Ascending aorta (tissue), 2 donors: ENCODE data around the gene GTSE1. TPM values are rescaled to one million over a fixed set of nuclear protein-coding genes. Genes with fewer than 3 reads are reported as not detected.
"Not testable (repeated sequence)": the region's sequence is repeated elsewhere in the genome, so short reads cannot be mapped to it uniquely, and the experiment has no call there.

Source experiments
- DNase-seq, 2 donors: peaks; one replicate each; pipeline ENCODE4 v3.0.0-alpha.2; 2019; ENCODE audit warnings: low spot score in 2 of 2
- H3K27ac ChIP-seq, 2 donors: fragments of 200-600 bp; sonication (generic); one replicate each; pipeline ENCODE4 v1.5.1; 2016 to 2017; ENCODE audit warnings: mild to moderate bottlenecking in 1 of 2
- H3K27me3 ChIP-seq: fragments of 200-600 bp; sonication (generic); one replicate; pipeline ENCODE4 v1.5.1; 2017
- H3K36me3 ChIP-seq, 2 donors: fragments of 200-600 bp; sonication (generic); one replicate each; pipeline ENCODE4 v1.5.1; 2016
- H3K4me1 ChIP-seq, 2 donors: fragments of 200-600 bp; sonication (generic); one replicate each; pipeline ENCODE4 v1.5.1; 2016 to 2017; ENCODE audit warnings: mild to moderate bottlenecking in 1 of 2
- H3K4me3 ChIP-seq, 2 donors: fragments of 200-600 bp; sonication (generic); one replicate each; pipeline ENCODE4 v1.5.1; 2016 to 2017; ENCODE audit warnings: mild to moderate bottlenecking in 1 of 2
- H3K9me3 ChIP-seq, 2 donors: fragments of 200-600 bp; sonication (generic); one replicate each; pipeline ENCODE4 v1.5.1; 2016
- intact Hi-C: fragments of 100-400 bp; cut with DNase I; formaldehyde crosslinking; loops from one replicate; pipeline ENCODE4 v1.15.1; 2023
- total RNA-seq: library from RNA; depleted of rRNA; stranded (reverse); fragments of >200 nt; gene quantifications from one replicate; pipeline ENCODE4 v1.1.0, GENCODE V29; 2016
- TF ChIP-seq, protein P1 (sequence below), 3 experiments: fragments of 200-600 bp in 2 of 3; fragments of 450-650 bp in 1 of 3; sonication (generic) in 2 of 3; IDR thresholded peaks; one replicate each; pipeline ENCODE4 v1.5.1; 2016 to 2019; ENCODE audit warnings: antibody characterized with exemption in 3 of 3, mild to moderate bottlenecking in 1 of 3, moderate library complexity in 1 of 3

GTSE1 gene
- total RNA-seq, 1 donor from 2014 or later: not detected

DNA sequence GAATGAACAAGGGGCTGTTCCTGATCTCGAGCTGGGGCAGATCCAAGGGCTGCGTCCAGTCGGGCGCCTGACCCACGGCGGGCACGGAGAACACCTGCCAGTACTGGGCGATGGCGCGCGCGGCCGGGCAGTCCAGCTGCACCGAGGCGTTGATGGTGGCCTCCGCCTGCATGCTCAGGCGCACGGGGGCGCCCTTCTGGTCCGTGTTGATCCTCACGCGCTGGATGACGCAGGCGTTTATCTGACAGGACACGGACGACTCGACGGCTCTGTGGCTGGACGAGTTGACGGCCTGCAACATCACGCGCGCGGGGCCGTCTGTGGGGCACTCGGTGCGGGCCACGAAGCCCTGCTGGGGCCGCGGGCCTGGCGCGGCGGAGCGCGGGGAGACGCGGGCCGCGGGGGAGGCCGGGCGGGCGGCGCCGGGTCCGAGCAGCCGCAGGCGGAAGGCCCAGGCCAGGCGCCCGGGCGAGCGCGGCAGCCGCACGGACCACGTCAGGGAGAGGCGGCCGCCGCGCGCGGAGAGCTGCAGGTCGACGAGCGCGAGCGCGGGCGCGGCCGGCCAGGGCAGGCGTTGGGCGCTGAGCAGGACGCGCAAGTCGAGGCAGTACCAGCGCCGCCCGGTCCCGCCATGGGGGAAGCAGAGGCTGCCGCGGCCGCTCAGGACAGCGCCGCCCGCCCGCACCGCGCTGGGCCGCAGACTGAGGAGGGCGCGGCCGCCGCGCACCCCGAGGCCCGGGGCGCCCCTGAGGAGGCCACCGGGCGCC is 34.0 kb upstream of the GTSE1 start:
- peak in 1 of 2 donors; percentile 84 for DNase-seq

GRCh38 chr22:46263216-46263590 is 33.5 kb upstream of the GTSE1 start, which contains the start of gene PKDREJ:
PKDREJ (minus strand) TSS chr22:46263343; CDS start chr22:46263322, 21 bp downstream.
- Histone ChIP-seq H3K27ac (no peak within 1 kb of the TSS), H3K27me3 (no peaks in the 10 kb centered on the region), H3K4me1 (peaks cover 0 to 8% of the 10 kb centered on the region in 2 donors), H3K9me3 (no peaks in the 10 kb centered on the region), H3K36me3 (no peaks in the 10 kb centered on the region), H3K4me3 (peak within 1 kb of the TSS; percentile 41 to 59)
- intact Hi-C loops: loop anchor here (1.0 to 10.0 kb wide), 2 partner anchors 13 to 72 kb away; partner anchors contain the start of genes CDPF1 and TRMU
- TF ChIP-seq, protein P1, sequence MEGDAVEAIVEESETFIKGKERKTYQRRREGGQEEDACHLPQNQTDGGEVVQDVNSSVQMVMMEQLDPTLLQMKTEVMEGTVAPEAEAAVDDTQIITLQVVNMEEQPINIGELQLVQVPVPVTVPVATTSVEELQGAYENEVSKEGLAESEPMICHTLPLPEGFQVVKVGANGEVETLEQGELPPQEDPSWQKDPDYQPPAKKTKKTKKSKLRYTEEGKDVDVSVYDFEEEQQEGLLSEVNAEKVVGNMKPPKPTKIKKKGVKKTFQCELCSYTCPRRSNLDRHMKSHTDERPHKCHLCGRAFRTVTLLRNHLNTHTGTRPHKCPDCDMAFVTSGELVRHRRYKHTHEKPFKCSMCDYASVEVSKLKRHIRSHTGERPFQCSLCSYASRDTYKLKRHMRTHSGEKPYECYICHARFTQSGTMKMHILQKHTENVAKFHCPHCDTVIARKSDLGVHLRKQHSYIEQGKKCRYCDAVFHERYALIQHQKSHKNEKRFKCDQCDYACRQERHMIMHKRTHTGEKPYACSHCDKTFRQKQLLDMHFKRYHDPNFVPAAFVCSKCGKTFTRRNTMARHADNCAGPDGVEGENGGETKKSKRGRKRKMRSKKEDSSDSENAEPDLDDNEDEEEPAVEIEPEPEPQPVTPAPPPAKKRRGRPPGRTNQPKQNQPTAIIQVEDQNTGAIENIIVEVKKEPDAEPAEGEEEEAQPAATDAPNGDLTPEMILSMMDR (IDR thresholded peaks at IDR 0.05): no peak
- DNase-seq: no peak

More for the DNA sequence above, 34.0 kb upstream of the GTSE1 start:
- H3K36me3 ChIP-seq: no peaks in the 10 kb centered on the region
- peaks cover 0 to 8% of the 10 kb centered on the region in 2 donors for H3K4me1 ChIP-seq
- TF ChIP-seq, protein P1 (IDR thresholded peaks at IDR 0.05): peak; percentile 13 to 26 (median 25)
- H3K9me3 ChIP-seq: no peaks in the 10 kb centered on the region
- H3K4me3 ChIP-seq: peak overlapping the region; percentile 41 to 59
- no peaks in the 10 kb centered on the region for H3K27me3 ChIP-seq
- intact Hi-C loops: loop anchor here (1.0 to 10.0 kb wide), 2 partner anchors 12 to 72 kb away; partner anchors contain the start of genes CDPF1 and TRMU
- H3K27ac ChIP-seq: no peak overlapping the region

DNA sequence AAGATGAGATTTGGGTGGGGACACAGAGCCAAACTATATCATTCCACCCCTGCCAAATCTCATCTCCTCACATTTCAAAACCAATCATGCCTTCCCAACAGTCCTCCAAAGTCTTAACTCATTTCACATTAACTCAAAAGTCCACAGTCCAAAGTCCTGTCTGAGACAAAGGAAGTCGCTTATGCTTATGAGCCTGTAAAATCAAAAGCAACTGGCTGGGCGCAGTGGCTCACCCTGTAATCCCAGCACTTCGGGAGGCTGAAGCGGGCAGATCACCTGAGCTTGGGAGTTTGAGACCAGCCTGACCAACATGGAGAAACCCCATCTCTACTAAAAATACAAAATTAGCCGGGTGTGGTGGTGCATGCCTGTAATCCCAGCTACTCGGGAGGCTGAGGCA is 32.1 kb upstream of the GTSE1 start:
- intact Hi-C loops: loop anchor here (10.0 kb wide), 1 partner anchor 70 kb away; the partner anchor contains the start of gene TRMU
- H3K4me1 ChIP-seq: peaks cover 0 to 14% of the 10 kb centered on the region in 2 donors
- H3K27me3 ChIP-seq: not testable (repeated sequence)

DNA sequence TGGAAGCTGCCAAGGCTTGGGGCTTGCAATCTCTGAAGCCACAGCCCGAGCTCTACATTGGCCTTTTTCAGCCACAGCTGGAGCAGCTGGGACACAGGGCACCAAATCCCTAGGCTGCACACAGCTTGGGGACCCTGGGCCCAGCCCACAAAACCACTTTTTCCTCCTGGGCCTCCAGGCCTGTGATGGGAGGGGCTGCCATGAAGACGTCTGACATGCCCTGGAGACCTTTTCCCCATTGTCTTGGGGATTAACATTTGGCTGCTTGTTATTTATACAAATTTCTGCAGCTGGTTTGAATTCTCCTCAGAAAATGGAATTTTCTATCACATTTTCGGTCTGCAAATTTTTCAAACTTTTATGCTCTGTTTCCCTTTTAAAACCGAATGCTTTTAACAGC is 31.0 kb upstream of the GTSE1 start:
- not testable (repeated sequence) for DNase-seq, H3K4me3 ChIP-seq, H3K27me3 ChIP-seq, H3K36me3 ChIP-seq, H3K9me3 ChIP-seq, H3K27ac ChIP-seq
- intact Hi-C loops: loop anchor here (5.0 to 10.0 kb wide), 2 partner anchors 69 to 258 kb away; partner anchors contain the start of gene TRMU
- peaks cover 0 to 14% of the 10 kb centered on the region in 2 donors for H3K4me1 ChIP-seq

More for the DNA sequence above, 32.1 kb upstream of the GTSE1 start:
- DNase-seq, H3K36me3 ChIP-seq, H3K27ac ChIP-seq, H3K9me3 ChIP-seq, H3K4me3 ChIP-seq: not testable (repeated sequence)

- TF ChIP-seq, protein P1 (IDR thresholded peaks at IDR 0.05): no peak
- peak within 1 kb of the TSS; percentile 85 to 88 for H3K27ac ChIP-seq
- peak within 1 kb of the TSS; percentile 58 to 78 for H3K4me3 ChIP-seq
- no peaks in the 10 kb centered on the region for H3K27me3 ChIP-seq
- intact Hi-C loops: loop anchor here (1.0 to 10.0 kb wide), 6 partner anchors 17 to 260 kb away; partner anchors contain the start of genes CDPF1, GTSE1, PPARA and TRMU
- H3K36me3 ChIP-seq: peaks cover 7 to 12% of the 10 kb centered on the region in 2 donors
- peak; percentile 71 to 94 for DNase-seq
- no peaks in the 10 kb centered on the region for H3K9me3 ChIP-seq
- H3K4me1 ChIP-seq: peaks cover 0 to 14% of the 10 kb centered on the region in 2 donors
These were observed 29.0 kb upstream of the GTSE1 start, which contains the start of gene TTC38 for GRCh38 chr22:46267431-46268279. TTC38 (plus strand) TSS chr22:46268008; CDS start chr22:46268040, 32 bp downstream.

DNA sequence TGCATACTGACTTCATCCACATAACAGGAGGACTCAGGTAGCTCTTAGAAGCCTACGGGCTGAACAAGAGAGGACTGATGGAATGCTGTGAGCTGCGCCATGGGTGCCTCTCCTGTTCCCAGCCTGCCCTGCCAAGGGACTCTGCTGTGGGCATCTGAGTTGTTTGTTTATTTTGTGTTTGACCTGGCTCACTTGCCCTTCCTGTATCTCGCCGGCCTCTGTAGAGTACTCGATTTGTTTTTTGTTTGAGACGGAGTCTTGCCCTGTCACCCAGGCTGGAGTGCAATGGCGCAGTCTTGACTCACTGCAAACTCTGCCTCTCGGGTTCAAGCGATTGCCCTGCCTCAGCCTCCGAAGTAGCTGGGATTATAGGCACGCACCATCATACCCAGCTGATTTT is 27.1 kb upstream of the GTSE1 start:
- H3K27me3 ChIP-seq: no peaks in the 10 kb centered on the region
- H3K4me3 ChIP-seq: no peak overlapping the region
- intact Hi-C loops: loop anchor here (2.0 to 10.0 kb wide), 4 partner anchors 65 to 262 kb away; partner anchors contain the start of genes PPARA and TRMU
- peak overlapping the region in 1 of 2 donors; percentile 88 for H3K27ac ChIP-seq
- H3K9me3 ChIP-seq: no peaks in the 10 kb centered on the region
- H3K36me3 ChIP-seq: peaks cover 24 to 31% of the 10 kb centered on the region in 2 donors
- DNase-seq: no peak
- peaks cover 0 to 14% of the 10 kb centered on the region in 2 donors for H3K4me1 ChIP-seq
- TF ChIP-seq, protein P1 (IDR thresholded peaks at IDR 0.05): no peak
